Transverse colon (tissue), 4 donors: ENCODE measurements around the gene EMC10. TPM values are rescaled to one million over a fixed set of nuclear protein-coding genes. Genes with fewer than 3 reads are reported as not detected.

Experiments used
- DNase-seq: peaks from one replicate; pipeline ENCODE4 v3.0.0-alpha.2; 2019
- H3K27ac ChIP-seq, 4 donors: fragments of 200-600 bp; sonication (generic); 2 replicates each; pipeline ENCODE4 v1.5.1; 2016 to 2018; ENCODE audit warnings: inconsistent platforms in 4 of 4
- H3K27me3 ChIP-seq: fragments of 200-600 bp; sonication (generic); 2 replicates; pipeline ENCODE4 v1.5.1; 2017; ENCODE audit warnings: inconsistent platforms
- H3K36me3 ChIP-seq, 4 donors: fragments of 200-600 bp; sonication (generic); 2 replicates each; pipeline ENCODE4 v1.5.1; 2017 to 2019; ENCODE audit warnings: inconsistent platforms in 4 of 4
- H3K4me1 ChIP-seq, 4 donors: fragments of 200-600 bp; sonication (generic); 2 replicates each; pipeline ENCODE4 v1.5.1; 2017 to 2020; ENCODE audit warnings: inconsistent platforms in 4 of 4
- H3K4me3 ChIP-seq, 4 donors: fragments of 200-600 bp; sonication (generic); 1 replicate in 1 of 4; 2 replicates in 3 of 4; pipeline versions ENCODE4 v1.5.1 to v1.6.1; 2017 to 2019; ENCODE audit warnings: inconsistent platforms in 4 of 4
- H3K9me3 ChIP-seq, 2 donors: fragments of 200-600 bp; sonication (generic); 2 replicates each; pipeline ENCODE4 v1.5.1; 2017 to 2019; ENCODE audit warnings: inconsistent platforms in 2 of 2
- EP300 ChIP-seq: sonication (generic); formaldehyde crosslinking; IDR thresholded peaks from one replicate; pipeline ENCODE4 v1.6.1; 2017; ENCODE audit warnings: antibody characterized with exemption, low read depth
- POLR2A ChIP-seq: fragments of 450-650 bp; IDR thresholded peaks from one replicate; pipeline ENCODE4 v1.6.1; 2016; ENCODE audit warnings: antibody characterized with exemption, mild to moderate bottlenecking, moderate library complexity
- POLR2AphosphoS5 ChIP-seq, 3 donors: sonication (generic); formaldehyde crosslinking; IDR thresholded peaks; one replicate each; pipeline ENCODE4 v1.6.1; 2016; ENCODE audit warnings: antibody characterized with exemption in 3 of 3
- WGBS, 2 donors: methylation state at CpG; one replicate each; pipeline ENCODE4 v1.1.5; 2018; ENCODE audit warnings: low coverage in 1 of 2; 5-methylcytosine and 5-hydroxymethylcytosine counted together
- in situ Hi-C, 4 donors: fragments of 200-750 bp; cut with MboI; loops; one replicate each; pipeline versions ENCODE4 v1.15.0 to v1.15.1; 2017; ENCODE audit warnings: low sequenced_read_pairs in 3 of 4, low pct_ligation_motif_present in 1 of 4, low pct_unique_long_range_greater_than_20kb in 1 of 4
- intact Hi-C: fragments of 100-400 bp; cut with DNase I; formaldehyde crosslinking; loops from one replicate; pipeline ENCODE4 v1.15.1; 2023; ENCODE audit warnings: low total_unique reads
- total RNA-seq, 4 donors: library from RNA; depleted of rRNA; stranded (reverse); fragments of >200 nt; gene quantifications; one replicate each; pipeline ENCODE4 v1.1.0, GENCODE V29; 2016
- TF ChIP-seq, protein P1 (sequence below), 5 experiments: fragments of 200-600 bp in 3 of 5; fragments of 450-650 bp in 2 of 5; sonication (generic) in 3 of 5; IDR thresholded peaks; 1 replicate in 2 of 5; 2 replicates in 3 of 5; pipeline ENCODE4 v1.5.1; 2016 to 2017; ENCODE audit warnings: antibody characterized with exemption in 5 of 5, inconsistent platforms in 3 of 5, mild to moderate bottlenecking in 2 of 5, moderate library complexity in 1 of 5

Gene EMC10
- total RNA-seq, 4 donors from 2014 or later, result 50.5 to 117 (median 78.7) TPM

- Histone ChIP-seq H3K36me3 (peaks cover 0 to 37% (median 15%) of the 10 kb centered on the region in 4 donors), H3K27me3 (peaks cover 7% of the 10 kb centered on the region), H3K4me3 (no peak overlapping the region), H3K4me1 (peaks cover under 1 to 10% (median 5%) of the 10 kb centered on the region in 4 donors), H3K27ac (no peak overlapping the region), H3K9me3 (no peaks in the 10 kb centered on the region)
- intact Hi-C loops (no loop called here), in situ Hi-C loops (no loop called here)
- TF ChIP-seq POLR2AphosphoS5 (IDR thresholded peaks at IDR 0.05), result no peak
- TF ChIP-seq, protein P1, sequence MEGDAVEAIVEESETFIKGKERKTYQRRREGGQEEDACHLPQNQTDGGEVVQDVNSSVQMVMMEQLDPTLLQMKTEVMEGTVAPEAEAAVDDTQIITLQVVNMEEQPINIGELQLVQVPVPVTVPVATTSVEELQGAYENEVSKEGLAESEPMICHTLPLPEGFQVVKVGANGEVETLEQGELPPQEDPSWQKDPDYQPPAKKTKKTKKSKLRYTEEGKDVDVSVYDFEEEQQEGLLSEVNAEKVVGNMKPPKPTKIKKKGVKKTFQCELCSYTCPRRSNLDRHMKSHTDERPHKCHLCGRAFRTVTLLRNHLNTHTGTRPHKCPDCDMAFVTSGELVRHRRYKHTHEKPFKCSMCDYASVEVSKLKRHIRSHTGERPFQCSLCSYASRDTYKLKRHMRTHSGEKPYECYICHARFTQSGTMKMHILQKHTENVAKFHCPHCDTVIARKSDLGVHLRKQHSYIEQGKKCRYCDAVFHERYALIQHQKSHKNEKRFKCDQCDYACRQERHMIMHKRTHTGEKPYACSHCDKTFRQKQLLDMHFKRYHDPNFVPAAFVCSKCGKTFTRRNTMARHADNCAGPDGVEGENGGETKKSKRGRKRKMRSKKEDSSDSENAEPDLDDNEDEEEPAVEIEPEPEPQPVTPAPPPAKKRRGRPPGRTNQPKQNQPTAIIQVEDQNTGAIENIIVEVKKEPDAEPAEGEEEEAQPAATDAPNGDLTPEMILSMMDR (IDR thresholded peaks at IDR 0.05), result no peak
- TF ChIP-seq POLR2A, result no peak
- no peak for TF ChIP-seq EP300
- no peak for DNase-seq
- 76% methylated on average over 10 of the region's 16 CpGs; no CpG with 5 or more reads in 1 of the 2 donors for whole genome bisulfite sequencing, 2 donors
Observed at GRCh38 chr19:50482271-50482855, 6.1 kb downstream of the EMC10 start.

DNA sequence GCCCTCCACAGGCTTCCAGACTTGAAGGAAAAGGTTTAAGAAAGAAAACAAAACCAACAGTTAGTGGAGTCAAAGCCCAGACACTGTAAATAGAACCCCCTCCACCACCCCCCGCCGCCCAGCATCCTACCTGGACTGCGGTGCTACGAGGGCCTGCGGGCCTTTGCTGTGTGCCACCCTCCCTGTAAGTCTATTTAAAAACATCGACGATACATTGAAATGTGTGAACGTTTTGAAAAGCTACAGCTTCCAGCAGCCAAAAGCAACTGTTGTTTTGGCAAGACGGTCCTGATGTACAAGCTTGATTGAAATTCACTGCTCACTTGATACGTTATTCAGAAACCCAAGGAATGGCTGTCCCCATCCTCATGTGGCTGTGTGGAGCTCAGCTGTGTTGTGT, 6.6 kb downstream of the EMC10 start:
- no peak overlapping the region for H3K27ac ChIP-seq
- peaks cover 0 to 5% (median under 1%) of the 10 kb centered on the region in 4 donors for H3K4me1 ChIP-seq
- TF ChIP-seq, protein P1 (IDR thresholded peaks at IDR 0.05), result no peak
- no peak for TF ChIP-seq EP300
- no peak for TF ChIP-seq POLR2AphosphoS5 (IDR thresholded peaks at IDR 0.05)
- TF ChIP-seq POLR2A, result no peak
- WGBS, 2 donors, result 90 to 99% methylated on average over 9 to 10 of the region's 10 CpGs
- intact Hi-C loops (no loop called here), in situ Hi-C loops (no loop called here)
- H3K4me3 ChIP-seq, result no peak overlapping the region
- DNase-seq, result no peak
- H3K36me3 ChIP-seq, result peaks cover 0 to 37% (median 15%) of the 10 kb centered on the region in 4 donors
- H3K9me3 ChIP-seq, result no peaks in the 10 kb centered on the region
- peaks cover 13% of the 10 kb centered on the region for H3K27me3 ChIP-seq

GRCh38 chr19:50485284-50485955, 9.1 kb downstream of the EMC10 start:
- DNase-seq, result no peak
- Histone ChIP-seq H3K36me3 (peaks cover 0 to 22% (median 11%) of the 10 kb centered on the region in 4 donors), H3K9me3 (no peaks in the 10 kb centered on the region), H3K4me1 (no peaks in the 10 kb centered on the region), H3K27me3 (peaks cover 13% of the 10 kb centered on the region), H3K27ac (no peak overlapping the region), H3K4me3 (no peak overlapping the region)
- TF ChIP-seq, protein P1 (IDR thresholded peaks at IDR 0.05), result no peak
- no peak for TF ChIP-seq POLR2AphosphoS5 (IDR thresholded peaks at IDR 0.05)
- TF ChIP-seq POLR2A, result no peak
- intact Hi-C loops (no loop called here), in situ Hi-C loops (no loop called here)
- 86% methylated on average over 10 of the region's 10 CpGs; no CpG with 5 or more reads in 1 of the 2 donors for WGBS, 2 donors

DNA sequence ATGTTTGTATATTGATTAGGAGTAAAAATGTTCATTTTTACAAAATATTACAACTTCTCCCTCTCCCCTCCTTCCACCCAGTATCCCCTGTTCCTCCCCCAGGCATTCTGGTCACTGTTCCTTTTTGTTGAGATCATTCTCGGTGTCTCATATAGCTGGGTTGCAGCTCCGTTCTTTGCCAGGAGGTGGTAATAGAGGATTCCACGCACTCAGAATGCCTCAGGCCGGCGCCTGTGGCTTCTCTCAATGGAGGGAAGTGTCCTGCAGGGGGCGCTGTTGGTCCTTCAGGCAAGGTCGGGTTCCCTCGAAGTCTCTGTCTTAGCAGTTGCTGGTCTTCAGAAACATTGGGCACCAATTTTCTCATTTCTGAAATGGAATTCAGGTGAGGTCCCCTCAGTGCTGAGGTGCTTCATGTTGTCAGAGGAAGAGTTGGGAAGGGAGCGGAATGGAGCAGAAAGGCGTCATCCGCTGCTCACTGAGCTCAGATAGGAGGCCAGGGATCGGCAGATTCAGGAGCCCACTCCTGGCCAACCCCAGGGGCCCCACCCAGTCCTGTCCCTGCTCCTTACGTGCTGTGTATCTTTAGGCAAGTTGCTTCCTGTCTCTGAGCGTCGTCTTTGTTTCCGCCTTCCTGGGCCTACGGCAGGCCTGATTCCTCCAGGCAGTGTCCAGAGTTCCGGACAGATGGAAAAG, 10.7 kb downstream of the EMC10 start:
- DNase-seq, result no peak
- Histone ChIP-seq H3K4me1 (peaks cover 0 to under 1% (median 0%) of the 10 kb centered on the region in 4 donors), H3K27me3 (peaks cover 20% of the 10 kb centered on the region), H3K4me3 (no peak overlapping the region), H3K36me3 (peaks cover 0 to 9% (median 4%) of the 10 kb centered on the region in 4 donors), H3K27ac (no peak overlapping the region), H3K9me3 (no peaks in the 10 kb centered on the region)
- TF ChIP-seq EP300 (no peak), POLR2A (no peak), POLR2AphosphoS5 (IDR thresholded peaks at IDR 0.05) (no peak)
- TF ChIP-seq, protein P1 (IDR thresholded peaks at IDR 0.05), result peak in 2 of 5 experiments; percentile 33 to 38
- WGBS, 2 donors, result 88% methylated on average over 18 of the region's 18 CpGs; no CpG with 5 or more reads in 1 of the 2 donors
- in situ Hi-C loops (no loop called here), intact Hi-C loops (no loop called here)
